GM12872 (cell line): Measurements from ENCODE around the gene TMEM59.

Experiments
- TF ChIP-seq, protein P1 (sequence below): IDR thresholded peaks from 3 replicates; pipeline ENCODE4 v1.5.1; 2011; ENCODE audit warnings: low read depth, mild to moderate bottlenecking, low read length, moderate library complexity; ENCODE audit not compliant: insufficient read depth

TMEM59 gene

DNA sequence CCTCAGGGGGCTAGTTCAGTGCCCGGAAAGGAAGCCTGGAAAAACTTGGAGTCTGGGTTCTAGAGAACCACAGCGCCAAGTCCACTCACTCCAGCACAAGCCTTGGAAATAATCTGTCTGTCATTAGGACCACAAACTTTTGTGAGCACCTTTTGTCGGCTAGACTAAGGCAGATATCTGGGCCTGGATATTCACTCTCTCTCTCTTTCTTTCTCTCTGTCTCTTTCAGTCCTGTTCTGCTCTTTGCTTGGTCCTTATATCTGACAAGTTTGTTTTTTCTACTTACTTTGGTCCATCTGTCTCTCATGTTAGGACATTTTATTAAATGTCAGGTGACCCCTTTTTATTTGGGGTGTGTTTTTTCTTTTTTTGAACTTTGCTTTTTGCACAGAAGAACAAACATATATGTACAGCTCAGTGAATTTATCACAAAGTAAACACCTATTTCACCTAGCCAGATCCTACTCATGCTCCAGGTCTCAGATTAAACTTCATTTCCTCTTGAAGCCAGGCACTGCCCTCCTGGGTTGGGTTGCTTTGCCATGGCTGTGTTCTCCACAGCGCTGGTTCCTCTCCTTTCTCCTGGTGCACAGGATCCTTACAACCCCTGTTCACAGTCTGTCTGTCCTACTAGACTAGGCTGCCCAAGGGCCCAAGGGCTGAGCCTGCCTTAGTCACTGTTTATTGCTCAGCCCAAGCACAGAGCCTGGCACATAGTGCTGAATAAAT, 41.2 kb upstream of the TMEM59 start:
- TF ChIP-seq, protein P1, sequence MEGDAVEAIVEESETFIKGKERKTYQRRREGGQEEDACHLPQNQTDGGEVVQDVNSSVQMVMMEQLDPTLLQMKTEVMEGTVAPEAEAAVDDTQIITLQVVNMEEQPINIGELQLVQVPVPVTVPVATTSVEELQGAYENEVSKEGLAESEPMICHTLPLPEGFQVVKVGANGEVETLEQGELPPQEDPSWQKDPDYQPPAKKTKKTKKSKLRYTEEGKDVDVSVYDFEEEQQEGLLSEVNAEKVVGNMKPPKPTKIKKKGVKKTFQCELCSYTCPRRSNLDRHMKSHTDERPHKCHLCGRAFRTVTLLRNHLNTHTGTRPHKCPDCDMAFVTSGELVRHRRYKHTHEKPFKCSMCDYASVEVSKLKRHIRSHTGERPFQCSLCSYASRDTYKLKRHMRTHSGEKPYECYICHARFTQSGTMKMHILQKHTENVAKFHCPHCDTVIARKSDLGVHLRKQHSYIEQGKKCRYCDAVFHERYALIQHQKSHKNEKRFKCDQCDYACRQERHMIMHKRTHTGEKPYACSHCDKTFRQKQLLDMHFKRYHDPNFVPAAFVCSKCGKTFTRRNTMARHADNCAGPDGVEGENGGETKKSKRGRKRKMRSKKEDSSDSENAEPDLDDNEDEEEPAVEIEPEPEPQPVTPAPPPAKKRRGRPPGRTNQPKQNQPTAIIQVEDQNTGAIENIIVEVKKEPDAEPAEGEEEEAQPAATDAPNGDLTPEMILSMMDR = no peak

DNA sequence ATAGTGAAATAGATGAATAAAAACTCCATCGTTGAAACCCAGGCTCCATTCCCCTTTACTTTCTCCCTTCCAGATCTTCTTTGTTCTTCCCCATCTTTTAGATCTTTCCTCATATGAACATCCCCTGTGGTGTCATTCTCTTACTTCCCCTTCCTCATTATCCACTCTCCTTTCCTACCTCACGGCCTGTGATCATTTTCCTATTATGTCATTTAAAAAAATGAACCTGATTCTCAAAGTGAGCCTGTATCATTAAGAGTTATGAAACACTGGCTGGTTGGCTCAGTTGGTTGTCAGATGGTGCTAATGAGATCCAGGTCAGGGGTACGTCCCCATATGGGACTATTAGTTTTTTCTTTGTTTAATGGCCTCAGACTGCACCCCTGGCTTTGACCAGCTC, 38.7 kb upstream of the TMEM59 start:
- TF ChIP-seq, protein P1 = no peak

DNA sequence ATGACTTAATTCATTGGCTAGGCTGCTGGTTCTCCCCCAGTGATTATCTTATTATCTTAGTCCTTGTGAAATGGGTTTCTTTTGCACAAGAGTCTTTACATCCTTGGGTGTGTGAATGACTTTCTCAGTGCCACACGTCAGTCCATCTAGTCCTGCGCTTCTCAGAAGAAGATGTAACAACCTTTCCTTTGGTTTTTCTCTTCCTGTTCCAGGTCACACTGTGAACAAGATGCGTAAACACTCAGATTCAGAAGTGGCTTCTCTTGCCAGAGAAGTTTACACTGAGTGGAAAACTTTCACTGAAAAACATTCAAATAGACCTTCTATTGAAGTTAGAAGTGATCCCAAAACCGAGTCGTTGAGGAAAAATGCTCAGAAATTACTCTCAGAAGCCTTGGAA, 35.4 kb upstream of the TMEM59 start:
- TF ChIP-seq, protein P1 = no peak

DNA sequence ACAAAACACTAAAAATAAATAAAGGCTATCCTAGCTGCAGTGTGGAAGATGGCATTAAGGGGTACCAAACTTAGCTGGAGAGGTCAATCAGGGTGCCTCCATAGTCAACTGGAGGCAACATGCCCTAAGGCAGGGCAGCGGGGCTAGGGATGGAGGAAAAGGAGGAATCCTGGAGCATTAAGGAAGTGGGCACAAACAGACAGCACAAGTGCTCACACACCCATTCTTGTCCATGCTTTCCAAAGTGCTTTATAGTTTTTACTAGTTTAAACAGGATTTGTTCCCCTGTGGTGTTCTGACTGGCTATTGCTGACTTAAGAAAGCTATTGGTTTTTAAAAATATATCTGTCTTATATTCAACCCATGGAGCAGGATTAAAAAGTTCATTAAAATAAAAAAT, 33.8 kb upstream of the TMEM59 start:
- TF ChIP-seq, protein P1 = no peak

GRCh38 chr1:54084794-54085193, 31.8 kb upstream of the TMEM59 start:
- TF ChIP-seq, protein P1 = no peak

DNA sequence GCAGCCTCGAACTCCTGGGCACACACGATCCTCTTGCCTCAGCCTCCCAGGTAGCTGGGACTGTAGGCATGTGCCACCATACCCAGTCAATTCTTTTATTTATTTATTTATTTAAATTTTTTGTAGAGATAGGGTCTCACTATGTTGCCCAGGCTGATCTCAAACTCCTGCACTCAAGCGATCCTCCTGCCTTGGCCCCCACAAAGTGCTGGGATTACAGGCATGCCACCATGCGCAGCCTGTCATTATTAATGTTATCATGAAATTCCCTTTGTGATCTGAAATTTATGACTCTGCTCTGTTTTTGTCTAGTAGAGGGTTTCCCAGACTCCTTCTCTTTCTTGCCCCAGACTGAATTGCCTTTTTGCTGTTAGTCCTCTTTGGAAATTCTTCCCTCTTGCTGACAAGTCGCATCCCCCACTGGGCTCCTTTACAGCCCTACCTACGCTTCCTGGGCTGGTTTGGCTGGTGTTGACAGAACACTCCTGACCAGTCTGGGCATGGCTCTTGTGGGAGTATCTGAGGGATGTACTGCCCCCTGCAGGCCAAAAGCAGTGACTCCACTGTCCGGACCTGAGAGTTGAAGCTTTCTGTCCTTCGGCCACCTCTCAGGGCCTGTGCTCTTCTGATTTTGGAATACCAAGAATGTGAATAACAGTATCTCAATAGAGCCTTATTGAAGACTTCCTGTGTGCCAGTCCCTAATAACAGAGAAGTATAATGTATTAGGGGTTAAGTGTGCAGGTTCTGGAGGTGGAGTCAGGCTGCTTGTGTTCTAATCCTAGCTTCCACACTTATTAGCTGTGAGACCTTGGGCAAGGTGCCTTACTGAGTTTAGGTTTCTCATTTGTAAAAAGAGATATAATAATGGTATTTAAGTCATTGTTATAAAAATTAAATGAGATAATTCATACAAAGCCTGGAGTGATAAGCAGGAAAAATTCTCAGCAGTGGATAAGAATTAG, 28.6 kb upstream of the TMEM59 start:
- TF ChIP-seq, protein P1 = peak; percentile 92

- TF ChIP-seq, protein P1 = no peak
Observed at GRCh38 chr1:54080598-54081049, 27.6 kb upstream of the TMEM59 start.
